Astrocyte (in vitro differentiated cells and primary cell): Measurements from ENCODE around the gene STK40. TPM values are rescaled to one million over a fixed set of nuclear protein-coding genes. Genes with fewer than 3 reads are reported as not detected.
A peak's percentile ranks its signal among the peaks of the same experiment; 100 is the strongest.

ENCODE experiments used
- DNase-seq: peaks from one replicate; pipeline ENCODE4 v3.0.0-alpha.2; 2010; ENCODE audit warnings: low read depth
- FAIRE-seq: peaks from 2 replicates; lab custom pipeline; 2011; peaks lifted over from hg19 to GRCh38; lab: Jason Lieb, UNC
- H2AFZ ChIP-seq: 2 replicates; pipeline ENCODE4 v1.6.0; 2012; ENCODE audit warnings: low read depth, low read length, inconsistent platforms
- H3K27ac ChIP-seq: 2 replicates; pipeline ENCODE4 v1.5.1; 2011; ENCODE audit warnings: low read depth, low read length, inconsistent platforms
- H3K27me3 ChIP-seq: 2 replicates; pipeline ENCODE4 v1.6.0; 2011; ENCODE audit warnings: low read length, inconsistent platforms; ENCODE audit not compliant: insufficient read depth
- H3K36me3 ChIP-seq: 2 replicates; pipeline ENCODE4 v1.5.1; 2011; ENCODE audit warnings: low read length, inconsistent platforms; ENCODE audit not compliant: insufficient read depth
- H3K4me1 ChIP-seq: 2 replicates; pipeline ENCODE4 v1.5.1; 2011; ENCODE audit warnings: low read length, inconsistent platforms; ENCODE audit not compliant: insufficient read depth
- H3K4me2 ChIP-seq: 2 replicates; pipeline ENCODE4 v1.6.0; 2012; ENCODE audit warnings: low read length, inconsistent platforms
- H3K4me3 ChIP-seq: 2 replicates; pipeline ENCODE4 v1.5.1; 2011; ENCODE audit warnings: low read depth, mild to moderate bottlenecking, low read length, inconsistent platforms; ENCODE audit not compliant: insufficient read depth
- H3K79me2 ChIP-seq: 2 replicates; pipeline ENCODE4 v1.6.0; 2012; ENCODE audit warnings: mild to moderate bottlenecking, low read length, inconsistent platforms; ENCODE audit not compliant: insufficient read depth
- H3K9ac ChIP-seq: 2 replicates; pipeline ENCODE4 v1.6.0; 2012; ENCODE audit warnings: mild to moderate bottlenecking, low read length, inconsistent platforms
- H3K9me3 ChIP-seq: 2 replicates; pipeline ENCODE4 v1.5.1; 2012; ENCODE audit warnings: low read depth, mild to moderate bottlenecking, low read length, inconsistent platforms; ENCODE audit not compliant: insufficient read depth
- H4K20me1 ChIP-seq: 2 replicates; pipeline ENCODE4 v1.6.0; 2012; ENCODE audit warnings: low read length, inconsistent platforms; ENCODE audit not compliant: insufficient read depth
- H3K27ac Mint-ChIP-seq: one replicate; pipeline ENCODE4 v1.8.0; 2021; ENCODE audit warnings: mild to moderate bottlenecking, mixed read lengths; ENCODE audit not compliant: unreplicated experiment
- H3K27me3 Mint-ChIP-seq: one replicate; pipeline ENCODE4 v1.8.0; 2021; ENCODE audit warnings: low read depth, mixed read lengths; ENCODE audit not compliant: unreplicated experiment
- H3K36me3 Mint-ChIP-seq: one replicate; pipeline ENCODE4 v1.8.0; 2021; ENCODE audit warnings: low read depth, mixed read lengths; ENCODE audit not compliant: unreplicated experiment
- H3K4me1 Mint-ChIP-seq: one replicate; pipeline ENCODE4 v1.8.0; 2021; ENCODE audit warnings: low read depth, mixed read lengths; ENCODE audit not compliant: unreplicated experiment
- H3K4me3 Mint-ChIP-seq: one replicate; pipeline ENCODE4 v1.8.0; 2021; ENCODE audit warnings: mild to moderate bottlenecking, moderate library complexity, mixed read lengths; ENCODE audit not compliant: unreplicated experiment
- H3K9me3 Mint-ChIP-seq: one replicate; pipeline ENCODE4 v1.8.0; 2021; ENCODE audit warnings: mild to moderate bottlenecking, mixed read lengths; ENCODE audit not compliant: unreplicated experiment
- CTCF ChIP-seq: IDR thresholded peaks from 2 replicates; pipeline ENCODE4 v1.5.1; 2011; ENCODE audit warnings: low read depth, mild to moderate bottlenecking, inconsistent platforms, low read length, moderate library complexity; ENCODE audit not compliant: insufficient read depth
- EZH2 ChIP-seq: IDR thresholded peaks from 2 replicates; pipeline ENCODE4 v1.6.1; 2012; ENCODE audit warnings: mild to moderate bottlenecking, low read length, inconsistent platforms; ENCODE audit not compliant: insufficient read depth
- total RNA-seq: library from RNA; stranded (reverse); gene quantifications from 2 replicates; pipeline ENCODE4 v1.2.1, GENCODE V29; 2021

STK40 gene
- total RNA-seq, 1 donor from 2014 or later, result 71.1 TPM

- Histone ChIP-seq H3K4me1 (peaks cover 20% of the 10 kb centered on the region), H3K79me2 (peaks cover 16% of the 10 kb centered on the region), H3K27me3 (no peaks in the 10 kb centered on the region), H3K36me3 (peaks cover 17% of the 10 kb centered on the region), H2AFZ (no peak overlapping the region), H3K4me3 (no peak overlapping the region), H3K4me2 (no peak overlapping the region), H3K9ac (no peak overlapping the region), H4K20me1 (peaks cover 8% of the 10 kb centered on the region), H3K9me3 (no peaks in the 10 kb centered on the region), H3K27ac (no peak overlapping the region)
- no peaks in the 10 kb centered on the region for H3K27me3 Mint-ChIP-seq
- peak overlapping the region; percentile 66 for H3K27ac Mint-ChIP-seq
- no peak for FAIRE-seq
- no peaks in the 10 kb centered on the region for H3K9me3 Mint-ChIP-seq
- peaks cover 25% of the 10 kb centered on the region for H3K4me1 Mint-ChIP-seq
- DNase-seq, result no peak
- no peak for TF ChIP-seq CTCF
- no peak for TF ChIP-seq EZH2
- peaks cover 23% of the 10 kb centered on the region for H3K36me3 Mint-ChIP-seq
- peak overlapping the region; percentile 34 for H3K4me3 Mint-ChIP-seq
These were observed 4.3 kb upstream of the STK40 start for GRCh38 chr1:36389999-36390398.

GRCh38 chr1:36389261-36389660, 3.5 kb upstream of the STK40 start:
- Mint-ChIP-seq H3K9me3 (no peaks in the 10 kb centered on the region), H3K4me3 (peak overlapping the region; percentile 34), H3K27me3 (no peaks in the 10 kb centered on the region), H3K36me3 (peaks cover 23% of the 10 kb centered on the region), H3K4me1 (peaks cover 28% of the 10 kb centered on the region), H3K27ac (peak overlapping the region; percentile 44)
- no peak overlapping the region for H3K27ac ChIP-seq
- TF ChIP-seq EZH2 (no peak), CTCF (no peak)
- H3K27me3 ChIP-seq, result no peaks in the 10 kb centered on the region
- H2AFZ ChIP-seq, result no peak overlapping the region
- DNase-seq, result no peak
- H3K9me3 ChIP-seq, result no peaks in the 10 kb centered on the region
- H4K20me1 ChIP-seq, result peaks cover 16% of the 10 kb centered on the region
- H3K9ac ChIP-seq, result no peak overlapping the region
- peaks cover 23% of the 10 kb centered on the region for H3K4me1 ChIP-seq
- FAIRE-seq, result no peak
- peaks cover 22% of the 10 kb centered on the region for H3K79me2 ChIP-seq
- H3K36me3 ChIP-seq, result peaks cover 17% of the 10 kb centered on the region
- no peak overlapping the region for H3K4me2 ChIP-seq
- H3K4me3 ChIP-seq, result no peak overlapping the region

GRCh38 chr1:36387141-36387949, 1.6 kb upstream of the STK40 start:
- peak; percentile 45 for FAIRE-seq
- peaks cover 37% of the 10 kb centered on the region for H3K4me1 Mint-ChIP-seq
- peak overlapping the region; percentile 87 for H3K4me3 Mint-ChIP-seq
- no peaks in the 10 kb centered on the region for H3K27me3 Mint-ChIP-seq
- H3K27me3 ChIP-seq, result no peaks in the 10 kb centered on the region
- no peaks in the 10 kb centered on the region for H3K9me3 Mint-ChIP-seq
- H3K4me3 ChIP-seq, result peak overlapping the region; percentile 77
- H4K20me1 ChIP-seq, result peaks cover 29% of the 10 kb centered on the region
- H3K36me3 Mint-ChIP-seq, result peaks cover 18% of the 10 kb centered on the region
- H3K9ac ChIP-seq, result peak overlapping the region; percentile 97
- no peak for TF ChIP-seq CTCF
- TF ChIP-seq EZH2, result no peak
- H3K36me3 ChIP-seq, result peaks cover 8% of the 10 kb centered on the region
- peak overlapping the region; percentile 99 for H3K4me2 ChIP-seq
- peak overlapping the region; percentile 100 for H3K27ac ChIP-seq
- H2AFZ ChIP-seq, result peak overlapping the region; percentile 62
- H3K79me2 ChIP-seq, result peaks cover 32% of the 10 kb centered on the region
- DNase-seq, result peak; percentile 80
- peaks cover 28% of the 10 kb centered on the region for H3K4me1 ChIP-seq
- H3K27ac Mint-ChIP-seq, result peak overlapping the region; percentile 100
- no peaks in the 10 kb centered on the region for H3K9me3 ChIP-seq
